HepG2 (cell line): ENCODE data around the gene ADORA2B. TPM values are rescaled to one million over a fixed set of nuclear protein-coding genes. Genes with fewer than 3 reads are reported as not detected.

Experiments used
- ATAC-seq: fragments of 200-7000 bp; cut with Tn5 transposase; 3 replicates; pipeline ENCODE4 v1.9.1; 2020; ENCODE audit warnings: mild to moderate bottlenecking, moderate library complexity
- Bru-seq: library from RNA; stranded (reverse); fragments of 400-500 nt; gene quantifications from one replicate; lab custom pipeline; 2021; lab: Mats Ljungman, UMichigan
- BruChase-seq, 2 experiments: library from RNA; stranded (reverse); fragments of 400-500 nt; gene quantifications; one replicate each; lab custom pipeline; 2021; lab: Mats Ljungman, UMichigan
- BruUV-seq: library from RNA; stranded (reverse); fragments of 400-500 nt; replicated peaks from 2 replicates; lab custom pipeline; 2021; lab: Mats Ljungman, UMichigan
- CTCF ChIA-PET: fragments of 300-600 bp; formaldehyde crosslinking; extraction: SDS; loops from one replicate; lab custom pipeline; 2021; ENCODE audit warnings: low total read pairs, inconsistent platforms, low intra/inter-chr PET ratio; lab: Yijun Ruan, JAX
- POLR2A ChIA-PET: fragments of 350-600 bp; sonication (Branson Sonifier 250); formaldehyde crosslinking; loops from one replicate; lab custom pipeline; 2020; ENCODE audit warnings: antibody characterized with exemption, inconsistent platforms; lab: Yijun Ruan, JAX
- DNase-seq: peaks from one replicate; pipeline ENCODE4 v3.0.0-alpha.2; 2015; ENCODE audit warnings: low spot score
- FAIRE-seq: peaks from 3 replicates; lab custom pipeline; 2011; peaks lifted over from hg19 to GRCh38; lab: Jason Lieb, UNC
- H2AFZ ChIP-seq: one replicate; pipeline ENCODE4 v1.6.1; 2011; ENCODE audit warnings: low read length, inconsistent platforms
- H3K27ac ChIP-seq: fragments of 300-600 bp; 3 replicates; pipeline ENCODE4 v1.8.0; 2011; ENCODE audit warnings: mixed run types, mild to moderate bottlenecking, mixed read lengths, low read length, inconsistent platforms; ENCODE audit not compliant: insufficient read depth; ENCODE audit errors: extremely low read length
- H3K27me3 ChIP-seq, 2 experiments: fragments of 200-600 bp in 1 of 2; 2 replicates in 1 of 2; 3 replicates in 1 of 2; pipeline versions ENCODE4 v1.6.0 to v1.8.0; 2011; ENCODE audit warnings: low read length in 2 of 2, mild to moderate bottlenecking in 2 of 2, moderate library complexity in 2 of 2, inconsistent platforms in 1 of 2; ENCODE audit not compliant: insufficient read depth in 2 of 2, control insufficient read depth in 1 of 2
- H3K36me3 ChIP-seq, 2 experiments: fragments of 200-600 bp in 1 of 2; replicated peaks in 1 of 2; 2 replicates in 1 of 2; 3 replicates in 1 of 2; pipeline versions ENCODE4 v1.5.1 to v1.8.0; 2011; ENCODE audit warnings: low read length in 2 of 2, inconsistent platforms in 1 of 2; ENCODE audit not compliant: insufficient read depth in 2 of 2, control insufficient read depth in 1 of 2
- H3K4me1 ChIP-seq: 2 replicates; pipeline ENCODE4 v1.5.1; 2012; ENCODE audit warnings: low read length, inconsistent platforms; ENCODE audit not compliant: insufficient read depth
- H3K4me2 ChIP-seq: 2 replicates; pipeline ENCODE4 v1.6.0; 2011; ENCODE audit warnings: low read depth, low read length, inconsistent platforms
- H3K4me3 ChIP-seq, 3 experiments: fragments of 200-600 bp in 1 of 3; sonication (generic), shearing (Covaris generic) in 1 of 3; replicated peaks in 1 of 3; 2 replicates each; pipeline ENCODE4 v1.5.1; 2011 to 2016; ENCODE audit warnings: low read length in 3 of 3, inconsistent platforms in 2 of 3, low read depth in 2 of 3, mild to moderate bottlenecking in 2 of 3, control low read depth in 1 of 3, mixed read lengths in 1 of 3; ENCODE audit not compliant: insufficient read depth in 1 of 3
- H3K79me2 ChIP-seq: one replicate; pipeline ENCODE4 v1.6.1; 2011; ENCODE audit warnings: low read length, inconsistent platforms; ENCODE audit not compliant: insufficient read depth
- H3K9ac ChIP-seq: 2 replicates; pipeline ENCODE4 v1.6.0; 2011; ENCODE audit warnings: mild to moderate bottlenecking, low read depth, low read length, inconsistent platforms; ENCODE audit not compliant: insufficient read depth
- H3K9me3 ChIP-seq: 2 replicates; pipeline ENCODE4 v1.5.1; 2012; ENCODE audit warnings: mild to moderate bottlenecking, low read length
- H4K20me1 ChIP-seq: 2 replicates; pipeline ENCODE4 v1.6.0; 2011; ENCODE audit warnings: inconsistent platforms, mild to moderate bottlenecking, low read length, moderate library complexity; ENCODE audit not compliant: insufficient read depth
- HMGA1 ChIP-seq: sonication (generic); formaldehyde crosslinking; conservative IDR thresholded peaks from 2 replicates; pipeline ENCODE4 v1.4.0; 2020; ENCODE audit warnings: missing genetic modification reagents
- HOXD1 ChIP-seq: sonication (generic); formaldehyde crosslinking; IDR thresholded peaks from 2 replicates; pipeline ENCODE4 v1.5.0; 2020; ENCODE audit warnings: missing genetic modification reagents
- MEF2D ChIP-seq: sonication (generic); formaldehyde crosslinking; IDR thresholded peaks from 2 replicates; pipeline ENCODE4 v1.5.1; 2020; ENCODE audit warnings: mild to moderate bottlenecking, missing genetic modification reagents
- RFX1 ChIP-seq: fragments of 450-650 bp; IDR thresholded peaks from 2 replicates; pipeline ENCODE4 v1.6.1; 2017
- SMC3 ChIP-seq: IDR thresholded peaks from 2 replicates; pipeline ENCODE4 v1.6.1; 2011; ENCODE audit warnings: low read length, improper control_type of control experiment
- ZNF253 ChIP-seq: sonication (generic); formaldehyde crosslinking; IDR thresholded peaks from 2 replicates; pipeline ENCODE4 v1.8.0; 2022; ENCODE audit warnings: mild to moderate bottlenecking, missing genetic modification reagents, borderline replicate concordance
- ZNF329 ChIP-seq: sonication (generic); formaldehyde crosslinking; IDR thresholded peaks from 2 replicates; pipeline ENCODE4 v1.9.0; 2021; ENCODE audit warnings: low read depth, mild to moderate bottlenecking, missing genetic modification reagents
- ZNF772 ChIP-seq: sonication (generic); formaldehyde crosslinking; IDR thresholded peaks from 2 replicates; pipeline ENCODE4 v1.5.0; 2020; ENCODE audit warnings: mild to moderate bottlenecking, missing genetic modification reagents
- WGBS: methylation state at CpG from one replicate; pipeline ENCODE4 v1.1.6; 2017; ENCODE audit warnings: low lambda C conversion rate; 5-methylcytosine and 5-hydroxymethylcytosine counted together
- in situ Hi-C: cut with HindIII; loops from 2 replicates; pipeline ENCODE4 v1.10.0; 2017; ENCODE audit warnings: low pct_unique_long_range_greater_than_20kb; ENCODE audit not compliant: extremely low pct_ligation_motif_present
- intact Hi-C: fragments of 100-400 bp; cut with micrococcal nuclease; formaldehyde crosslinking; loops from one replicate; pipeline ENCODE4 v1.10.0; 2022; ENCODE audit not compliant: unreplicated experiment
- long read RNA-seq, 2 experiments: library from RNA in 1 of 2; library from polyadenylated mRNA in 1 of 2; stranded (forward) in 1 of 2; unstranded in 1 of 2; transcript quantifications; one replicate each; pipeline ENCODE4 v2.0.0, GENCODE V29; 2019 to 2022
- polyA minus RNA-seq, 3 experiments: library from RNA; depleted of rRNA, polyadenylated mRNA; stranded (reverse); fragments of >200 nt; gene quantifications; 2 replicates each; pipeline ENCODE4 v1.2.3, GENCODE V29; 2011; ENCODE audit warnings: low replicate concordance in 1 of 3
- polyA plus RNA-seq, 8 experiments: library from polyadenylated mRNA; depleted of rRNA in 3 of 8; stranded (reverse) in 7 of 8; unstranded in 1 of 8; fragments of >200 nt; fragmentation: Illumina TruSeq in 4 of 8; extraction: Trizol in 4 of 8; gene quantifications; 2 replicates each; pipeline versions ENCODE4 v1.2.1 to v1.2.3, GENCODE V29; 2011 to 2016; ENCODE audit warnings: low read depth in 4 of 8, missing spikeins in 1 of 8, mixed read lengths in 1 of 8; ENCODE audit not compliant: insufficient read depth in 1 of 8
- total RNA-seq, 5 experiments: library from RNA; depleted of rRNA; stranded (reverse); fragments of >200 nt; fragmentation: Illumina TruSeq; extraction: Trizol; gene quantifications; 2 replicates each; pipeline ENCODE4 v1.2.3, GENCODE V29; 2016; ENCODE audit warnings: low read depth in 1 of 5
- TF ChIP-seq, protein P1 (sequence below): sonication (generic); formaldehyde crosslinking; IDR thresholded peaks from 2 replicates; pipeline ENCODE4 v1.8.0; 2022; ENCODE audit warnings: missing genetic modification reagents, mild to moderate bottlenecking, inconsistent platforms, borderline replicate concordance
- TF ChIP-seq, protein P2 (sequence below): sonication (generic); formaldehyde crosslinking; IDR thresholded peaks from 2 replicates; pipeline ENCODE4 v1.5.0; 2020; ENCODE audit warnings: missing genetic modification reagents
- TF ChIP-seq, protein P3 (sequence below): sonication (generic); formaldehyde crosslinking; IDR thresholded peaks from 2 replicates; pipeline ENCODE4 v1.5.0; 2020; ENCODE audit warnings: missing genetic modification reagents
- TF ChIP-seq, protein P4 (sequence below): IDR thresholded peaks from 2 replicates; pipeline ENCODE4 v1.6.1; 2018; ENCODE audit warnings: missing genetic modification reagents

Gene ADORA2B
- total RNA-seq (2016; rRNA removed; fragmentation: Illumina TruSeq; extraction: Trizol) (6.7 and 10.4 TPM in 2 replicates), polyA plus RNA-seq (2011; rRNA removed) (18.2 and 20.0 TPM in 2 replicates), polyA minus RNA-seq (2011; rRNA and poly(A)+ RNA removed; ENCODE audit: low replicate concordance) (0.63 and 43.6 TPM in 2 replicates), Bru-seq, nascent RNA (percentile 59 among the genes with signal in this experiment), BruChase-seq, experiment 1, labeled RNA remaining after a 6-hour chase (percentile 56 among the genes with signal in this experiment), BruChase-seq, experiment 2, labeled RNA remaining after a 2-hour chase (percentile 58 among the genes with signal in this experiment)
- 3.7 and 4.9 TPM in 2 replicates for total RNA-seq (2016; cell fraction: cytosol; rRNA removed; fragmentation: Illumina TruSeq; extraction: Trizol; ENCODE audit: low read depth)
- total RNA-seq (2016; cell fraction: insoluble cytoplasmic fraction; rRNA removed; fragmentation: Illumina TruSeq; extraction: Trizol) = 6.5 and 10.3 TPM in 2 replicates
- 7.8 and 9.3 TPM in 2 replicates for total RNA-seq (2016; cell fraction: membrane; rRNA removed; fragmentation: Illumina TruSeq; extraction: Trizol)
- 9.1 and 10.0 TPM in 2 replicates for total RNA-seq (2016; cell fraction: nucleus; rRNA removed; fragmentation: Illumina TruSeq; extraction: Trizol)
- 21.0 and 26.4 TPM in 2 replicates for polyA plus RNA-seq (2011; cell fraction: cytosol; rRNA removed)
- 10.1 and 12.1 TPM in 2 replicates for polyA plus RNA-seq (2011; cell fraction: nucleus; rRNA removed)
- polyA plus RNA-seq (2012) = 7.3 and 7.9 TPM in 2 replicates
- 3.6 and 4.7 TPM in 2 replicates for polyA plus RNA-seq (2016; cell fraction: cytosol; fragmentation: Illumina TruSeq; extraction: Trizol; ENCODE audit: low read depth)
- 5.4 and 6.4 TPM in 2 replicates for polyA plus RNA-seq (2016; cell fraction: insoluble cytoplasmic fraction; fragmentation: Illumina TruSeq; extraction: Trizol; ENCODE audit: low read depth)
- 6.3 and 6.8 TPM in 2 replicates for polyA plus RNA-seq (2016; cell fraction: membrane; fragmentation: Illumina TruSeq; extraction: Trizol; ENCODE audit: low read depth)
- 9.2 and 11.4 TPM in 2 replicates for polyA plus RNA-seq (2016; cell fraction: nucleus; fragmentation: Illumina TruSeq; extraction: Trizol; ENCODE audit: insufficient read depth, low read depth)
- polyA minus RNA-seq (2011; cell fraction: cytosol; rRNA and poly(A)+ RNA removed) = 9.7 and 15.7 TPM in 2 replicates
- 9.3 and 10.4 TPM in 2 replicates for polyA minus RNA-seq (2011; cell fraction: nucleus; rRNA and poly(A)+ RNA removed)
- long read RNA-seq, experiment 1, transcript ADORA2B-201 (2 exons, 1,735 nt) = major isoform, 12 of 12 reads
- long read RNA-seq, experiment 1, partial matches to known transcripts = 0 of 12 reads
- long read RNA-seq, experiment 1, other reads (novel, unspliced or antisense) = 0 of 12 reads
- long read RNA-seq, experiment 2, transcript ADORA2B-201 (2 exons, 1,735 nt) = major isoform, 20 of 28 reads
- long read RNA-seq, experiment 2, transcript ADORA2B-202 (1 exons, 1,875 nt) = minor isoform, 7 of 28 reads
- long read RNA-seq, experiment 2, partial matches to known transcripts = 0 of 28 reads
- long read RNA-seq, experiment 2, other reads (novel, unspliced or antisense) = 1 of 28 reads

DNA sequence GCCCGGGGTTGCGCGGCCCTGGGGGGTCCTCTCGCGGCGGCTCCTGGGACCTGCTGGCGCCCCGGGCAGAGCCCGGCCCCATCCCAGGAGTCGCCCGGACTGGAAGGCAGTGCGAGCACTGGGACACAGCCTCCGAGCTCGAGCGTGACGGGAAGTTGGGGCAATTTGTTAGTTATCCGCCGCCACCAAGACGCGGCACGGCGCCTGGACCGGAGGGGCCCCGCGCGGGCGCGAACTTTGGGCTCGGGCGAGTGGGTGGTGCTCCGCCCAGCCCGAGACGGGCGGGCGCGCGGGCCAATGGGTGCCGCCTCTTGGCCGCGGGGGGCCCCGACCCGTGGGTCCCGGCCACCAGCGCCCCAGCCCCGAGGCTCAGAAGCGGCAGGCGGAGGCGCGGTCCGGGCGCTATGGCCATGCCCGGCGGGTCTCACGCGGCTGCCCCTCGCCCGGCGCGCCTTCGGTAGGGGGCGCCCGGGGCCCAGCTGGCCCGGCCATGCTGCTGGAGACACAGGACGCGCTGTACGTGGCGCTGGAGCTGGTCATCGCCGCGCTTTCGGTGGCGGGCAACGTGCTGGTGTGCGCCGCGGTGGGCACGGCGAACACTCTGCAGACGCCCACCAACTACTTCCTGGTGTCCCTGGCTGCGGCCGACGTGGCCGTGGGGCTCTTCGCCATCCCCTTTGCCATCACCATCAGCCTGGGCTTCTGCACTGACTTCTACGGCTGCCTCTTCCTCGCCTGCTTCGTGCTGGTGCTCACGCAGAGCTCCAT is at the start of gene ADORA2B:
Gene ADORA2B (plus strand): TSS at position 372 of the 768 bp plus-strand sequence. CDS start 119 bp downstream, at position 491.
- Histone ChIP-seq H3K79me2 (peaks cover 28% of the 10 kb centered on the region), H3K4me3 (peak within 1 kb of the TSS; percentile 66 to 83 (median 79)), H3K27ac (peak within 1 kb of the TSS; percentile 45), H3K9ac (peak within 1 kb of the TSS; percentile 68), H3K27me3 (no peaks in the 10 kb centered on the region; a peak in 3 of 5 replicates), H3K4me2 (peak within 1 kb of the TSS; percentile 100), H3K4me1 (peaks cover 46% of the 10 kb centered on the region), H3K36me3 (peaks cover 0 to 5% of the 10 kb centered on the region in 2 experiments; a peak in 1 of 5 replicates), H3K9me3 (no peaks in the 10 kb centered on the region), H2AFZ (no peak within 1 kb of the TSS), H4K20me1 (no peaks in the 10 kb centered on the region)
- intact Hi-C loops (loop anchor here (2.0 kb wide), 2 partner anchors 54 to 116 kb away; partner anchors contain the start of genes TTC19 and ZSWIM7), in situ Hi-C loops (loop anchor here (5.0 to 25.0 kb wide), 2 partner anchors 52 to 108 kb away; partner anchors contain the start of genes TTC19 and ZSWIM7)
- no peak for FAIRE-seq
- WGBS = no CpG with 5 or more reads among the region's 88 CpGs
- no TSS peak for BruUV-seq
- CTCF ChIA-PET = interaction anchor here (1.8 kb wide), 1 partner anchor 54 kb away, joined by 7 read pairs; the partner anchor contains the start of genes TTC19 and ZSWIM7
- POLR2A ChIA-PET = interaction anchor here (1.3 to 2.6 kb wide), 4 partner anchors 13 to 54 kb away, joined by 4 to 18 read pairs (median 10); partner anchors contain the start of genes TTC19 and ZSWIM7
- DNase-seq = peak; percentile 60
- ATAC-seq = peak; percentile 85
- TF ChIP-seq, protein P1, sequence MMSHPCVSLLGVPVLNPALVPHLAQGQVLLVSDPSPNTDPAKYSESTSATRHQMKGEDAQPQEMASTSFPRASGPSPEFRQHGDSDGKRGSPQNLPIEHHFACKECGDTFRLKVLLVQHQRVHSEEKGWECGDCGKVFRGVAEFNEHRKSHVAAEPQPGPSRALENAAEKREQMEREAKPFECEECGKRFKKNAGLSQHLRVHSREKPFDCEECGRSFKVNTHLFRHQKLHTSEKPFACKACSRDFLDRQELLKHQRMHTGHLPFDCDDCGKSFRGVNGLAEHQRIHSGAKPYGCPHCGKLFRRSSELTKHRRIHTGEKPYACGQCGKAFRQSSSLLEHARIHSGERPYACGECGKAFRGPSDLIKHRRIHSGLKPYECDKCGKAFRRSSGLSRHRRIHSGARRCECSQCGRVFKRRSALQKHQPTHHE (CRISPR knock-in tag) = no peak
- TF ChIP-seq ZNF329 (CRISPR knock-in tag) (peak; percentile 45; the same call in 1 of the 2 replicates), SMC3 (no peak; the same call in 1 of the 2 replicates), MEF2D (0 out of 2 replicates have a peak, but pooled peaks have one; percentile 38), RFX1 (no peak), HOXD1 (CRISPR knock-in tag) (no peak), ZNF253 (CRISPR knock-in tag) (no peak), ZNF772 (CRISPR knock-in tag) (peak; percentile 66; the same call in 1 of the 2 replicates), HMGA1 (CRISPR knock-in tag) (no peak)
- TF ChIP-seq, protein P2, sequence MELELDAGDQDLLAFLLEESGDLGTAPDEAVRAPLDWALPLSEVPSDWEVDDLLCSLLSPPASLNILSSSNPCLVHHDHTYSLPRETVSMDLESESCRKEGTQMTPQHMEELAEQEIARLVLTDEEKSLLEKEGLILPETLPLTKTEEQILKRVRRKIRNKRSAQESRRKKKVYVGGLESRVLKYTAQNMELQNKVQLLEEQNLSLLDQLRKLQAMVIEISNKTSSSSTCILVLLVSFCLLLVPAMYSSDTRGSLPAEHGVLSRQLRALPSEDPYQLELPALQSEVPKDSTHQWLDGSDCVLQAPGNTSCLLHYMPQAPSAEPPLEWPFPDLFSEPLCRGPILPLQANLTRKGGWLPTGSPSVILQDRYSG (CRISPR knock-in tag) = no peak; the same call in 1 of the 2 replicates
- TF ChIP-seq, protein P3, sequence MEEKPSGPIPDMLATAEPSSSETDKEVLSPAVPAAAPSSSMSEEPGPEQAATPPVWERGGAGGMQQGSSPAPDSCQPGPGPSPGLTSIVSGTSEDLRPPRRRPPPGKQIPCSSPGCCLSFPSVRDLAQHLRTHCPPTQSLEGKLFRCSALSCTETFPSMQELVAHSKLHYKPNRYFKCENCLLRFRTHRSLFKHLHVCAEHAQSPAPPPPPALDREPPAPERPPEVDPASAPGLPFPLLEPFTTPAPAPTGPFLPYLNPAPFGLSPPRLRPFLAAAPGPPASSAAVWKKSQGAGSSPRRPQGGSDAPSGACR (CRISPR knock-in tag) = no peak
- TF ChIP-seq, protein P4, sequence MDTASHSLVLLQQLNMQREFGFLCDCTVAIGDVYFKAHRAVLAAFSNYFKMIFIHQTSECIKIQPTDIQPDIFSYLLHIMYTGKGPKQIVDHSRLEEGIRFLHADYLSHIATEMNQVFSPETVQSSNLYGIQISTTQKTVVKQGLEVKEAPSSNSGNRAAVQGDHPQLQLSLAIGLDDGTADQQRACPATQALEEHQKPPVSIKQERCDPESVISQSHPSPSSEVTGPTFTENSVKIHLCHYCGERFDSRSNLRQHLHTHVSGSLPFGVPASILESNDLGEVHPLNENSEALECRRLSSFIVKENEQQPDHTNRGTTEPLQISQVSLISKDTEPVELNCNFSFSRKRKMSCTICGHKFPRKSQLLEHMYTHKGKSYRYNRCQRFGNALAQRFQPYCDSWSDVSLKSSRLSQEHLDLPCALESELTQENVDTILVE (CRISPR knock-in tag) = peak; percentile 76
